GM21576 (cell line): ENCODE measurements around the gene BRME1.
"Not testable (repeated sequence)": the region's sequence is repeated elsewhere in the genome, so short reads cannot be mapped to it uniquely, and the experiment has no call there.

Source experiments
- ATAC-seq: cut with Tn5 transposase; IDR thresholded peaks from one replicate; pipeline ENCODE4 v1.9.1; 2021; ENCODE audit warnings: mild to moderate bottlenecking, moderate library complexity; ENCODE audit not compliant: unreplicated experiment

Gene BRME1

DNA sequence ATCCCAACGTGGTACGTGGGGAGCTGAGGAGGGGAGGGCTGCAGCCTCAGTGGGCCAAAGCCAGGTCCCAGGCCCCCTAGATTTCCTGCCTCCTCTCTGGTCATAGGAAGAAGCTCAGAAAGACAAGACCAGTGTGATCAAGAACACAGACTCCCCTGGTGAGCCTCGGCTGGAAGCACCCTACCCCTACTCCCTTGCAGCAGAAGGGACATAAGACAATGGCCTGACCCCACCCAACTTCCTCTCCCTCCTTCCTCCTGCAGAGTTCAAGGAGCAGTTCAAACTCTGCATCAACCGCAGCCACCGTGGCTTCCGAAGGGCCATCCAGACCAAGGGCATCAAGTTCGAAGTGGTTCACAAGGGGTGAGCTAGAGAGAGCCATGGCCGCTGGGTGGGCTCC is 20.8 kb upstream of the BRME1 start:
- no peak for ATAC-seq

DNA sequence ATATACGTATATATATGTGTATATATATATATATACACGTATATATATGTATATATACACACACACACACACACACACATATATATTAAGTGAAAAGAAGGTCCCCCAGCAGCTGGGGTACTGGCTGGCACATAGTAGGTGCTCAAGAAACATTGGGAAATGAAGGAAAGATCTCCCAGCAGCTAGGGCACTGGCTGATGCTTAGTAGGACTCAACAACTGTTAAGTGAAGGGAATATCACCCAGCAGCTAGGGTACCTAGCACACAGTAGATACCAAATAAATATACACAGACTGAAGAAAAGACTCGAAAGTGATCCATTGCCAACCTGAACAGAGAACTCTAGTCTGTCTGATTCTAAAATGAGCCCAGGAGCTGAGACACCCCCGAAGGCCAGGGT is 20.1 kb upstream of the BRME1 start:
- ATAC-seq: no peak

DNA sequence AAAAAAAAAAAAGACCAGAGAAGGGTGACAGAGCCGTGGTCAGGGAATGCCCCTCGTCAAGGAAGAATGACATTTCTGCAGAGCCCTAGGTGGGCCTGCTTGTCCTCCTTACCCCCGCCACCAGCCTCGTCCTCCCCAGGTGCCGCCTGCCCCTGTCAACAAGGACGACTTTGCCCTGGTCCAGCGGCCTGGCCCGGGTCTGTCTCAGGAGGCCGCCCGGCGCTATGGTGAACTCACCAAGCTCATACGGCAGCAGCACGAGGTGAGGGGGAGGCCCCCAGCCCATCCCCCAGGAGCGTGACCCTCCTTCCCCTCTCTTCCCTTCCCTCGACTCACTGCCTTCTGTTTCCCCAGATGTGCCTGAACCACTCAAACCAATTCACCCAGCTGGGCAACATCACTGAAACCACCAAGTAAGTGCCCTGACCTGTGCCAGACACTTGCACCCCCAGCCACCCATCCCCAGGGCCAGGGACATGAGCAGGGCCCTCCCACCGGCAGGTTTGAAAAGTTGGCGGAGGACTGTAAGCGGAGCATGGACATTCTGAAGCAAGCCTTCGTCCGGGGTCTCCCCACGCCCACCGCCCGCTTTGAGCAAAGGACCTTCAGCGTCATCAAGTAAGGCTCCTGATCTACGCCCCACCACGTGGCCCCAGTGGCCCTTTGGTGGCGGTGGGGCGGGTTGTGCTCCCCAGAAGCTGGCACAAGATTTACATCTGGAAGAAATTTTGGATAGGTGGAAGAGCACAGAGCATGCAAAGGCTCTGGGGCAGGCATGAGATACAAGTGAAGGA is 17.5 kb upstream of the BRME1 start:
- ATAC-seq: no peak

DNA sequence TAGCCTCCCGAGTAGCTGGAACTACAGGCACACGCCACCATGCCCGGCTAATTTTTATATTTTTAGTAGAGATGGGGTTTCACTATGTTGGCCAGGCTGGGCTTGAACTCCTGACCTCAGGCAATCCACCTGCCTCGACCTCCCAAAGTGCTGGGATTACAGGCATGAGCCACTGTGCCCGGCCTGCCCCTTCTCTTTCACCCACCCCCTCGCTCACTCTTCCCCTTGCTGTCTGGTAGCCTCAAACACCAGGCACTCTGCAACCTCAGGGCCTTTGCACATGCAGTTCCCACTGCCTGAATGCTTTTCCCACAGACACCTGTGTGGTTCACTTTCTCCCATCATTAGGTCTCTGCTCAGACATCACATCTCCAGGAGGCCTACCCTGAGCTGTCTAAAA is 16.2 kb upstream of the BRME1 start:
- not testable (repeated sequence) for ATAC-seq

DNA sequence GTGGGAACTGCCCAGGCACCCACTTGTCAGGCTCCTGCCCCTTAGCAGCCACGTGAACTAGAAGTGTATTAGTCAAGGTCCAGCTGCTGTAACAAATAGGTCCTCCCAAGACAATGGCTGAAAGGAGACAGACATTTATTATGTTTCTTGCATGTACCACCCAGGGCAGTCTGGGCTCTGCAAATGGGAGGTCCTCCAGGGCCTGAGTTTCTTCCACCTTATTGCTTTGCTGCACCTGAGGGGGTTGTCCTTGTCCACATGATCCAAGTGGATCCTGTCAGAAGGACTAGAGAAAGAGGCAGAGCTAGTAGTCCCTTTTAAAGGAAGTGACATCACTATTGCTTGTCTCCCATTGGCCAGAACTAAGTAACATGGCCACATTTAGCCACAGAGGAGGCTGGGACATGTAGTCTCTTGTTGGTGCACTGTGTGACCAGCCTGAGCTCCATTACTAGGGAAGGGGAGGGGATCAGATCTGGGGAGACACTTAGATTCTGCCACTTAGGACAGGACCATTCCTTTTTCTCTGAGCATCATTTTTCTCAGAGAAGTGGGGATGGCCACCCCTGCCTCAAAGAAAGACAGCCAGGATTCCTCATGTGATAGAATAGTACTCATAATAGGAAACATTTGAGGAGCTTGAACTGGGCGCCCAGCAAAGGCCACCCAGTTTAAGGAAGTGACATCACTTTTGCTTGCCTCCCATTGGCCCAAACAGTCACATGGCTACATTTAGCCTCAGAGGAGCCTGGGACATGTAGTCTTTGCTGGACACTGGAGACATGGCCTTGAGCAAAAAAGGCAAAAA is 15.2 kb upstream of the BRME1 start:
- ATAC-seq: no peak

DNA sequence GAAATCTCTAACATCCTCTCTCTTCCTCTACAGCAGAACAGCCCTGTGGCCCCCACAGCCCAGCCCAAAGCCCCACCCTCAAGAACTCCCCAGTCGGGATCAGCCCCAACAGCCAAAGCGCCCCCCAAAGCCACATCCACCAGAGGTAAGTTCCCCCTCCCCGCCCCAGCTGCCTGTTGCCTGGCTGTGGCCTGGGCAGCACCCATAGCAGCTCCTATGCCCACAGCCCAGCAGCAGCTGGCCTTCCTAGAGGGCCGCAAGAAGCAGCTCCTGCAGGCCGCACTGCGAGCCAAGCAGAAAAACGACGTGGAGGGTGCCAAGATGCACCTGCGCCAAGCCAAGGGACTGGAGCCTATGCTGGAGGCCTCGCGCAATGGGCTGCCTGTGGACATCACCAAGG is 14.6 kb upstream of the BRME1 start:
- ATAC-seq: no peak

DNA sequence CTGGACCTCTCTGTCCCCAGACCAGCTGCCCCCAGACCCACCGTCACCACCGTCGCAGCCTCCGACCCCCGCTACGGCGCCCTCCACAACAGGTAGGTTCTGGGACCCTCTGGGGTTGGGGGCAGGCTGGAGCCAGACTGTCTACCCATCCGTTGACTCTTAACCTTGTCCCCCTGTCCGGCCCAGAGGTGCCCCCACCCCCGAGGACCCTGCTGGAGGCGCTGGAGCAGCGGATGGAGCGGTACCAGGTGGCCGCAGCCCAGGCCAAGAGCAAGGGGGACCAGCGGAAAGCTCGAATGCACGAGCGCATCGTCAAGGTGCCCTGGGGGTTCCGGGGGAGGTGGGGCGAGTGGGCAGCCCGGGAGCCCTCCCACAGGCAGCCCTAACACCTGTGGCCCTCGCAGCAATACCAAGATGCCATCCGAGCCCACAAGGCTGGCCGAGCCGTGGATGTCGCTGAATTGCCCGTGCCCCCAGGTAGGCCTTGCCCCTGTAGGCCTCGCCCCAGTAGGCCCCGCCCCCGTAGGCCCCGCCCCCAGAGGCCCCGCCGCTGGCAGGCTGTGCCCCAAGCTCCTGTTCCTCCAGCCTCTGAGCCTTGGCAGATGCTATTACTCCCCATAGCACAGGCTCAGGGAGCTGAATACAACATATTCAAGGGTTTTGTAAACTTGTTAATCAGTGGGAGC is 13.0 kb upstream of the BRME1 start:
- no peak for ATAC-seq

DNA sequence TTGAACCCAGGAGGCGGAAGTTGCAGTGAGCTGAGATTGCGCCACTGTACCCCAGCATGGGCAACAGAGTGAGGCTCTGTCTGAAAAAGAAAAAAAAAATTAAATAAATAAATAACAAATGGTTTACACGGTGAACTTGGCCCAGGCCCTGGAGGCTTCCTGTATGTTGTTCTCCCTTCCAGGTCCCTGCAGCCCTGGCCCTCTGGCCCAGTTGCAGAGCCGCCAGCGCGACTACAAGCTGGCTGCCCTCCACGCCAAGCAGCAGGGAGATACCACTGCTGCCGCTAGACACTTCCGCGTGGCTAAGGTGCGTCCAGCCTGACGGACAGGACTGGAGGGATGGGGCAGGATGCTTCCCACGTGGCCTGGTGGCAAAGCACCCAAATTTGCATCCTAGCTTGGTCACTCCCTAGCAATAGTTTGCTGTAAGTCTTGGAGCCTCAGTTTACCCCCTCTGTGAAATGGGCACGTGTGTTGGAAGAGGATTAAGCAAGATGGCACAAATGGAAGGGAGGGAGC is 12.0 kb upstream of the BRME1 start:
- no peak for ATAC-seq

DNA sequence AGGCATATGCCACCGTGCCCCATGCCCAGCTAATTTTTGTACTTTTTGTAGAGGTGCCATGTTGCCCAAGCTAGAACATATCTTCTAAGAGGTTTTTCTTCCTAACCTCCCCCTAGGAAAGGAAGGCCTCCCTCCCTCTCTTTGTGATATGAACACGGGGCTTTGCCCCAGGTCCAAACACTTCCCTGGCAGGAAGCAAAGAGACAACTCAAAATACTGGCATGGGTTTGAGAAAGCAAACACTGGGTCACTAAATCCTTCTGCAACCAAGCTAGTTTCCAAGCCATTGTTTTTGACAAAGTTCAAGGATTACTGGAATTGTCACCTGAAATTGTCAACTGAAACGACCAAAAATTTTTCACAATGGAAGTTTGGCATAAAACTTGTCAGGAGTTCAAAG is 8.9 kb upstream of the BRME1 start:
- no peak for ATAC-seq

DNA sequence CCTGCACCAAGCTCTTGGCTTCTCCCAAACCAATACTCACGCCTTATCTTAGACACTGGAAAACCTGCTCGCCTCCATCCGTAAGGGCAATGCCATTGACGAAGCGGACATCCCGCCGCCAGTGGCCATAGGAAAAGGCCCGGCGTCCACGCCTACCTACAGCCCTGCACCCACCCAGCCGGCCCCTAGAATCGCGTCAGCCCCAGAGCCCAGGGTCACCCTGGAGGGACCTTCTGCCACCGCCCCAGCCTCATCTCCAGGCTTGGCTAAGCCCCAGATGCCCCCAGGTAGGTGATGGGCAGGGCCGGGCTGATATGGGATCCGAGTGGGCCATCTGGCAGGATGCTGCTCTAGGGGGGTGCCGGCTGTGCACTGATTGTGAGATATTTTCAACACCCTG is 7.4 kb upstream of the BRME1 start:
- ATAC-seq: no peak

DNA sequence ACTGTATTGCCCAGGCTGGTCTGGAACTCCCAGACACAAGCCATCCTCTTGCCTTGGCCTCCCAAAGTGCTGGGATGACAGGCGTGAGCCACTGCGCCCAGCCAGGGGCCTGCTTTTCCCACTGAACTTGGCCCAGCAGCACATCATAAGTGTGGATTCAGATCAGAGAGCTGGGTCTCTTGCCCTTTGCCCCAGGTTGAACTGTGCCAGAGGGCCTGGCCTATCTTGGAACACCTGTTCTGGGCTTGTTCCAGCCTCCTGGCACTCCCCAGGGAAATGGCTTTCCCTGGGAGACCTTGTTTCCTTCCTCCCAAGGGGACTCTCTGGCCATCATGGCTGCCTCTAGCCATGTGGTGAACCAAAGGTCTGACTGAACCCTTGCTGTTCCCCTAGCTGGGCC is 3.5 kb upstream of the BRME1 start:
- ATAC-seq: no peak

DNA sequence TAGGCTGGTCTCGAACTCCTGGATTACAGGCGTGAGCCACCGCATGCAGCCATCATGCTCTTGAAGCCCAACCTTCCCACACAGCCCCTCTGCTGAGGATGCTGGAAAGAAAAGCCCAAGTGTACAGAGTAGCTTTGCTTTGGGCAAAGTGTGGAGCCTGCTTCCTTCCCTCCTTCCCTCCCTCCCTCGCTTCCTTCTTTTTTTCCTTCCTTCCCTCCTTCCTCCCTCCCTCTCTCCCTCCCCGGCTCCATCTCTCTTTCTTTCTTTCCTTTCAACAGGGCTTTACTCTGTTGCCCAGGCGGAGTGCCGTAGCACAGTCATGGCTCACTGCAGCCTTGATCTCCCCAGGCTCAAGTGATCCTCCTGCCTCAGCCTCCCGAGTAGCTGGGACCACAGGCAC is 2.8 kb upstream of the BRME1 start:
- no peak for ATAC-seq

DNA sequence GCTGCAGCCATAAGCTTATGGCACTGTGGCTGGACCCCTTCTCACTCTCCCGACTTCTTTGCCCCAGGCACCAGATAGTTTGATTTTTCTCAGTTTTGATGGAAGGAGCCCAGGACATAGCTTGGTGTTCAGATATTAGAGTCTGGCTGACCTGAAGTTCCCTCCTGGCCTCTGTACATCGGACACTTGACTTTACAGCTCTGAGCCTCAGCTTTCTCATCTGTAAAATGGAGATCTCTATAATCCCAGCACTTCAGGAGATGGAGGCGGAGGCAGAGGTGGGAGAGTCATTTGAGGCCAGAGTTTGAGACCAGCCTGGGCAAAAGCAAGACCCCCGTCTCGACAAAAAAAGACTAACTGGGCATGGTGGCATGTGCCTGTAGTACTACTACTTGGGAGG is 993 bp upstream of the BRME1 start:
- ATAC-seq: no peak

DNA sequence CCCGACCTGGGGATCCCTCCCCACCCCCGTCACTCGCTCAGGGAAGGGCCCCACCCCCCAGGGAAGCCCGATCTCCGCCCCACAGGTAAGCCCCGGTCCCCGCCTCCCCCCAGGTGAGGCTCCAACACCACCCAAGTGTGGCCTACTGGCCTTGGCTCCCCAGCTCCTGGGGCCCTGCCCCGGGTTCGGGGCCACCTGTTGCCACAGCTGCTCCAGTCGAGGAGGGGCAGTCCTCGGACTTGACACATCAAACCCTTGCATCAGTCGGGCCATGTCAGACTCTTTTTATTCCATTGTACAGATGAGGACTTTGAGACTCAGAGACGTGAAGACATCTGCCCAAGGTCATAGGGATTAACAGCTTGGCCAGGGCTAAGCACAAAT is 596 bp upstream of the BRME1 start:
- no peak for ATAC-seq

DNA sequence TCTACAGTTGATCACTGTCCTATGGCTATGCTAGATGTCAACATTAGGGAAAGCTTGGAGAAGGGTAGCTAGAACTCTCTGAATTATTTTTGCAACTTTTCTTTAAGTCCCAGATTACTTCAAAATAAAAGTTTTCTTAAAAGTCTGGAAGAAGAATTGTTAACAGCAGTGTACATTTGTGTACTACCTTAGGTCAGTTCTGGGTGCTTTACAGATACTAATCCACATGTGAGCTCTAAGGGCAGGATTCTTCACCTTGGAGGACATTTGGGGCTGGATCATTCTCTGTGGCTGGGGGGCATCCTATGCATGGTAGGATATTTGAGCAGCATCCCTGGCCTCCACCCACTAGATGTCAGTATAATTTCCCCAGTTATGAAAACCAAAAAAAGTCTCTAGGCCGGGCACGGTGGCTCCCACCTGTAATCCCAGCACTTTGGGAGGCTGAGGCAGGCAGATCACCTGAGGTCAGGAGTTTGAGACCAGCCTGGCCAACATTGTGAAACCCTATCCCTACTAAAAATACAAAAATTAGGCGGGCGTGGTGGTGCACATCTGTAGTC is 2.8 kb downstream of the BRME1 start:
- no peak for ATAC-seq

DNA sequence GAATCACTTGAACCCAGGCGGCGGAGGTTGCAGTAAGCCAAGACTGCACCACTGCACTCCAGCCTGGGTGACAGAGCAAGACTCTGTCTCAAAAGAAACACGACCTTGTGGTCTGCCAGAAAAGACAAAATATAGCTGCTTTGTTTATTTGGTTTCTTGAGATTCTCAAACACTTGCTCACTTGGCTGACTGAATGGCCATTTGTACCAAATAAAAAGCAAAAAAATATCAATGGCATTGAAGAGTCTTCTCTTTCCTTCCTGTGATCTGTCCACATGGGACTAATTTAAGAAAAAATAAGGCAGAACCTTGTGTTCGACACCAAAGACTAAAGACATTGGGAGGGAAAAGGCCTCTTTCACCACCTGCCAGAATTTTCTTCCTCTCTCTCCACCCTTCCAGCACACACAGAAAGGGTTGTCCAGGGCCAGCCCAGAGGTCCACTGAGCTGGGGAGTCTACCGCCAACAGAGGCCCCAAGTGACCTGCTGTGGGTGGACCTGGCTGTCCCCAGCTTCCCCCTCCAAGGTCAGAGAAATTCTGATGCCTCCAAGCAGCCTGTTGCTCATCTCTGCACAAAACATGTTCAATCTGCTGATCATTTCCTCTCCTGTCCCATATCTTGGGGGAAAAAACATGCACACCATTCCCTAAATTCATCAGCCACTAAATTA is 5.9 kb downstream of the BRME1 start:
- ATAC-seq: no peak

DNA sequence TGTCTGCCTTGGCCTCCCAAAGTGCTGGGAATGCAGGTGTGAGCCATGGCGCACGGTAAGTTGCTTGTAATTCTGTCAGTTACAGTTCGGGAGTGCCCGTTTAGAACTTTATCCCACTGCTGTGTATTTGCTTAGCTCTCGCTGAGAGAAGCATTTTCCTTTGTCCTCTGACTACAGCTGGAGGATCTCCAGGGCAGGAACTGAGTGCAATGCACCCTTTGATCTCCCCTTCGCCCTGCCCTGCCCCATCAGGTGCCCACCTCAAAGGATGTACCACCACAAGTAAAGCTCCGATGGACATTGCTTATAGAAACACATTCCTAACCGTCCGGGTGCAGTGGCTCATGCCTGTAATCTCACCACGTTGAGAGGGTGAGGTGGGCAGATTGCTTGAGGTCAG is 6.5 kb downstream of the BRME1 start:
- ATAC-seq: no peak

DNA sequence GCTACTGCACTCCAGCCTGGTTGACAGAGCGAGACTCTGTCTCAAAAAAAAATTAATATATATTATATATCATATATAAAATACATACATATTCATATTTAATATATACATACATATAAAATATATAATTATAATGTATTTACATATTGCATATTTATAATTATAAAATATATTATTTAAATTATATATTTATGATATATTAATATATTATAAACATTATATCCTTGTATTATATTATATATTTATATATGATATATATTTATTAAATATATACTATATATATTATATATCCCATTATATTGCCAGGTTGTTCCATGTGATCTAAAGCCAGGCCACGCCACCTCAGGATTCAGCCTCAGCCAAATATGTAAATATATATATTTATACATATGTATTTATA is 9.7 kb downstream of the BRME1 start:
- no peak for ATAC-seq

DNA sequence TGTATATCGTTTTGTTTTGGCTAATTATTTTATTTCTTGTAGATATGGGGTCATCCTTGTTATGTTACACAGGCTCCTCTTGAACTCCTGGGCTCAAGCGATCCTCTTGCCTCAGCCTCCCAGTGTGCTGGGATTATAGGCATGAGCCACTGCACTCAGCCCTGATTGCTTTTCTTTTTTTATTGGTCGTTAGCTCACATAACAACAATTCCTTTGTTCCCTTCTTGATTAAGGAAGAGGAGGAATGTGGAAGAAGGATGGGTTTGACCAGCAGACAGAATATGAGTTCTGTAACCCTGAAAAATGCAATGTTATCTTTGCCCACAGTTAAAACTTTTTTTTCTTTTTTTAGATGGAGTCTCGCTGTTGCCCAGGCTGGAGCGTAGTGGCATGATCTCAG is 11.4 kb downstream of the BRME1 start:
- no peak for ATAC-seq

DNA sequence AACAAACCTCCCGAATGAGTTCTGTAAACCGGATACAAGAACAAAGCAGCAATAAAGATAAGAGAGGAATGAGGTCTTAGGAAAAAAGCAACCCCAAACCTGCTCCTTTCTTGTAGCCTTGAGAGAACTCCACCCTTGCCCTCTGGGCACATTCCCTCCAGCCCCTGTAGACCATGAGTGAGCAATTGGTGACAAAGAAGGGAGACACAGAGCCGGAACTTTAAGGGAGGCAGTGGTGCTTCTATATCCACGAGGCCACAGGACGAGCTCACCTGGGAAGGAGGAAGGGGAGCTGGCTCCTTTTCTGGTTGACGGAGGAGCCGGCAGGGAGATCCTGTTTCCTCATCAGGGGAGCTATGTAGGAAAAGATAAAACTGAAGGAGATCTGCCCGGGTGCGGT is 13.0 kb downstream of the BRME1 start:
- no peak for ATAC-seq

DNA sequence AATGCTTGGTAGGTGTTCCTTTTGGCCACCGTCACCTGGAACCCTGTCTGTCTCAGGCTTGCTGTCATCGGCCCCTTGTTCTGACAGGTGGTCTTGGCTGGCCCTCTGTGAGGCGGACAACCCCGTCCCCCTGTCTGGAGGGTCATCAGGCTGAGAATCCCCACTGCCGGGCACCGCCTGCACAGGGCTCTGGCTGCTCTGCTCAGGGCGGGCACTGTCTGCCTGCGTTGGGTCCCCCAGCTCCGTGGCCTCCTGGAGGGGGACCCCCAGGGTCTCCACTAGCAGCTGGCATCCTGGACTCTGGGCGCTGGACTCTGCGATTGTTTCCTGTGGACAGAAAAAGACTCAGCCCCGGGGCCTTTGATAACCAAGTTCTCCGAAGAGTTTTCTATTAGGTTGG is 15.8 kb downstream of the BRME1 start:
- ATAC-seq: no peak
